CD4-positive, CD25-positive, alpha-beta regulatory T cell (primary cell): Measurements from ENCODE around the gene MPDU1. TPM values are rescaled to one million over a fixed set of nuclear protein-coding genes. Genes with fewer than 3 reads are reported as not detected.
A peak's percentile ranks its signal among the peaks of the same experiment; 100 is the strongest.

Experiments
- ATAC-seq, 2 donors: fragments of 150-1000 bp; cut with Tn5 transposase; one replicate each; pipeline ENCODE4 v1.10.0; 2021; ENCODE audit warnings: low read depth in 2 of 2, moderate number of reproducible peaks in 2 of 2, moderate library complexity in 1 of 2
- DNase-seq, 3 donors: peaks; one replicate each; pipeline versions ENCODE4 v3.0.0 to v3.0.0-alpha.2; 2012 to 2022; ENCODE audit warnings: mixed read lengths in 1 of 3
- H3K27ac ChIP-seq: one replicate; pipeline ENCODE4 v1.7.0; 2013; ENCODE audit warnings: mild to moderate bottlenecking, low read length; ENCODE audit not compliant: insufficient read depth, poor library complexity, severe bottlenecking
- H3K27me3 ChIP-seq: one replicate; pipeline ENCODE4 v1.7.0; 2013; ENCODE audit warnings: low read length; ENCODE audit not compliant: control insufficient read depth, insufficient read depth
- H3K36me3 ChIP-seq: one replicate; pipeline ENCODE4 v1.7.0; 2013; ENCODE audit warnings: mild to moderate bottlenecking, low read length, moderate library complexity; ENCODE audit not compliant: control insufficient read depth, insufficient read depth
- H3K4me1 ChIP-seq: 2 replicates; pipeline ENCODE4 v1.7.0; 2013; ENCODE audit warnings: mild to moderate bottlenecking, low read length; ENCODE audit not compliant: insufficient read depth, control insufficient read depth, poor library complexity, severe bottlenecking
- H3K4me3 ChIP-seq: one replicate; pipeline ENCODE4 v1.7.0; 2013; ENCODE audit warnings: low read depth, mild to moderate bottlenecking, low read length, moderate library complexity
- H3K9me3 ChIP-seq, 2 experiments: 1 replicate in 1 of 2; 2 replicates in 1 of 2; pipeline ENCODE4 v1.7.0; 2013; ENCODE audit warnings: low read length in 2 of 2, mild to moderate bottlenecking in 1 of 2, moderate library complexity in 1 of 2; ENCODE audit not compliant: control insufficient read depth in 2 of 2
- H3K27ac Mint-ChIP-seq, 3 donors: one replicate each; pipeline ENCODE4 v1.8.0; 2020 to 2022; ENCODE audit warnings: mild to moderate bottlenecking in 3 of 3, mixed read lengths in 3 of 3, moderate library complexity in 2 of 3
- H3K27me3 Mint-ChIP-seq: one replicate; pipeline ENCODE4 v1.8.0; 2022; ENCODE audit warnings: mild to moderate bottlenecking, mixed read lengths
- H3K36me3 Mint-ChIP-seq: one replicate; pipeline ENCODE4 v1.8.0; 2020; ENCODE audit warnings: mixed read lengths
- H3K4me1 Mint-ChIP-seq, 4 donors: one replicate each; pipeline ENCODE4 v1.8.0; 2020 to 2022; ENCODE audit warnings: mixed read lengths in 4 of 4, mild to moderate bottlenecking in 1 of 4
- H3K4me3 Mint-ChIP-seq, 4 donors: one replicate each; pipeline ENCODE4 v1.8.0; 2020 to 2022; ENCODE audit warnings: mild to moderate bottlenecking in 4 of 4, mixed read lengths in 4 of 4, moderate library complexity in 3 of 4
- H3K9me3 Mint-ChIP-seq, 7 donors: one replicate each; pipeline ENCODE4 v1.8.0; 2020 to 2022; ENCODE audit warnings: mixed read lengths in 7 of 7, mild to moderate bottlenecking in 3 of 7, moderate library complexity in 2 of 7
- polyA plus RNA-seq, 4 donors: library from polyadenylated mRNA; unstranded; fragments of 300-500 nt; fragmentation: Illumina TruSeq; gene quantifications; one replicate each; pipeline ENCODE4 v1.2.3, GENCODE V29; 2021
- total RNA-seq: library from RNA; stranded (reverse); gene quantifications from one replicate; pipeline ENCODE4 v1.2.3, GENCODE V29; 2022

The MPDU1 gene
- total and polyA plus RNA-seq, 5 donors from 2014 or later = 40.0 to 63.7 (median 47.2) TPM

- ATAC-seq (peak; percentile 82 to 83), DNase-seq (peak; percentile 90 to 93 (median 91))
- H3K9me3 ChIP-seq = no peaks in the 10 kb centered on the region
- peak within 1 kb of the TSS; percentile 86 for H3K4me3 ChIP-seq
- H3K27ac Mint-ChIP-seq = peak within 1 kb of the TSS; percentile 93 to 98 (median 95)
- H3K27me3 Mint-ChIP-seq = peaks cover 7% of the 10 kb centered on the region
- H3K36me3 Mint-ChIP-seq = peaks cover 9% of the 10 kb centered on the region
- H3K36me3 ChIP-seq = peaks cover 15% of the 10 kb centered on the region
- H3K9me3 Mint-ChIP-seq = no peaks in the 10 kb centered on the region
- peaks cover 40% of the 10 kb centered on the region for H3K4me1 ChIP-seq
- H3K4me3 Mint-ChIP-seq = peak within 1 kb of the TSS; percentile 94 to 98 (median 96)
- H3K4me1 Mint-ChIP-seq = peaks cover 16 to 46% (median 17%) of the 10 kb centered on the region in 4 donors
- H3K27ac ChIP-seq = peak within 1 kb of the TSS; percentile 97
- H3K27me3 ChIP-seq = no peaks in the 10 kb centered on the region
Measured at GRCh38 chr17:7561589-7562207, 22.0 kb upstream of the MPDU1 start, which contains the start of gene SENP3. Gene SENP3, plus strand, starts transcription at chr17:7561919. Its CDS starts 1,158 bp downstream, at chr17:7563077.

DNA sequence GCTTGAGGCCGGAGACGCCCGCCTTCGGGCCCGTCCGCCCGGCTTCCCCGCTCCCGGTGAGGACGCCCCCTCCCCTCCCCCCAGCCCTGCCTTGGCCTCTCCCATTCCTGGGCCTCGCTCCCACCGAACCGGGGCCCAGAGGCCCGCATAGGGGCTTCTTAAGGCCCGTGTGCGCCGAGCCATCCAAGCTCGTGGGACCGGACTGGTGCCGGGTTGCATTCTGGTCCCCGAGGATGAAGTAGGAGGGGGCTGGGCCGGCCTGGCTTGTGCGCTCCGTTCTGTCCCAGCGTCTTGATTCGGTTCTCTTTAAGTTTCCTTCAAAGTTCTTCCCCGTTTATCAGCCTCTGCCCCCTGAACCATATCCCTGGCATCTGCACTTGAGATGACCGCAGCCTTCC, 21.4 kb upstream of the MPDU1 start:
- DNase-seq (no peak), ATAC-seq (no peak)
- Histone ChIP-seq H3K36me3 (peaks cover 20% of the 10 kb centered on the region), H3K4me3 (peak overlapping the region; percentile 72), H3K27me3 (no peaks in the 10 kb centered on the region), H3K9me3 (no peaks in the 10 kb centered on the region), H3K4me1 (peaks cover 40% of the 10 kb centered on the region), H3K27ac (peak overlapping the region; percentile 97)
- Mint-ChIP-seq H3K36me3 (peaks cover 13% of the 10 kb centered on the region), H3K9me3 (no peaks in the 10 kb centered on the region), H3K4me1 (peaks cover 16 to 45% (median 18%) of the 10 kb centered on the region in 4 donors), H3K4me3 (peak overlapping the region; percentile 92 to 97 (median 94)), H3K27ac (peak overlapping the region; percentile 77 to 92 (median 84)), H3K27me3 (peaks cover 7% of the 10 kb centered on the region)

- no peaks in the 10 kb centered on the region for H3K9me3 ChIP-seq
- ATAC-seq (no peak), DNase-seq (no peak)
- Mint-ChIP-seq H3K4me1 (peaks cover 16 to 46% (median 19%) of the 10 kb centered on the region in 4 donors), H3K36me3 (peaks cover 13% of the 10 kb centered on the region), H3K27ac (peak overlapping the region in 1 of 3 donors; percentile 92), H3K9me3 (no peaks in the 10 kb centered on the region), H3K4me3 (peak overlapping the region; percentile 90 to 97 (median 94)), H3K27me3 (peaks cover 7% of the 10 kb centered on the region)
- no peak overlapping the region for H3K4me3 ChIP-seq
- H3K27me3 ChIP-seq = no peaks in the 10 kb centered on the region
- H3K27ac ChIP-seq = peak overlapping the region; percentile 97
- peaks cover 25% of the 10 kb centered on the region for H3K36me3 ChIP-seq
- H3K4me1 ChIP-seq = peaks cover 38% of the 10 kb centered on the region
Measured at GRCh38 chr17:7563115-7563869, 20.4 kb upstream of the MPDU1 start.

GRCh38 chr17:7569571-7569970, 14.1 kb upstream of the MPDU1 start:
- H3K4me1 Mint-ChIP-seq = peaks cover 0 to 24% (median 15%) of the 10 kb centered on the region in 4 donors
- H3K4me3 Mint-ChIP-seq = peak overlapping the region in 2 of 4 donors; percentile 36 to 59
- peaks cover 32% of the 10 kb centered on the region for H3K36me3 Mint-ChIP-seq
- Histone ChIP-seq H3K4me1 (peaks cover 14% of the 10 kb centered on the region), H3K4me3 (no peak overlapping the region), H3K36me3 (peaks cover 42% of the 10 kb centered on the region), H3K27ac (no peak overlapping the region), H3K9me3 (no peaks in the 10 kb centered on the region), H3K27me3 (no peaks in the 10 kb centered on the region)
- DNase-seq = no peak
- H3K27ac Mint-ChIP-seq = peak overlapping the region in 1 of 3 donors; percentile 33
- no peak for ATAC-seq
- peaks cover 11% of the 10 kb centered on the region for H3K27me3 Mint-ChIP-seq
- H3K9me3 Mint-ChIP-seq = peaks cover 0 to 1% (median 0%) of the 10 kb centered on the region in 7 donors

- Histone ChIP-seq H3K36me3 (peaks cover 42% of the 10 kb centered on the region), H3K27me3 (no peaks in the 10 kb centered on the region), H3K4me1 (peaks cover 21% of the 10 kb centered on the region), H3K9me3 (no peaks in the 10 kb centered on the region), H3K4me3 (no peak overlapping the region), H3K27ac (no peak overlapping the region)
- H3K27ac Mint-ChIP-seq = peak overlapping the region; percentile 33 to 86 (median 69)
- peaks cover 0 to 32% (median 20%) of the 10 kb centered on the region in 4 donors for H3K4me1 Mint-ChIP-seq
- no peak for DNase-seq
- no peak for ATAC-seq
- H3K9me3 Mint-ChIP-seq = peaks cover 0 to 1% (median 0%) of the 10 kb centered on the region in 7 donors
- H3K36me3 Mint-ChIP-seq = peaks cover 37% of the 10 kb centered on the region
- H3K4me3 Mint-ChIP-seq = peak overlapping the region in 1 of 4 donors; percentile 12
- peaks cover 11% of the 10 kb centered on the region for H3K27me3 Mint-ChIP-seq
Measured at GRCh38 chr17:7570351-7570750, 13.3 kb upstream of the MPDU1 start.

- peaks cover 0 to 1% (median 0%) of the 10 kb centered on the region in 7 donors for H3K9me3 Mint-ChIP-seq
- H3K27me3 ChIP-seq = no peaks in the 10 kb centered on the region
- no peaks in the 10 kb centered on the region for H3K9me3 ChIP-seq
- H3K27me3 Mint-ChIP-seq = peaks cover 11% of the 10 kb centered on the region
- H3K27ac ChIP-seq = peak overlapping the region; percentile 90
- peaks cover 0 to 51% (median 26%) of the 10 kb centered on the region in 4 donors for H3K4me1 Mint-ChIP-seq
- peak overlapping the region; percentile 95 for H3K4me3 ChIP-seq
- peaks cover 24% of the 10 kb centered on the region for H3K4me1 ChIP-seq
- peak overlapping the region; percentile 97 to 100 (median 99) for H3K27ac Mint-ChIP-seq
- H3K36me3 ChIP-seq = peaks cover 50% of the 10 kb centered on the region
- H3K36me3 Mint-ChIP-seq = peaks cover 47% of the 10 kb centered on the region
- ATAC-seq = peak; percentile 87 to 88
- peak overlapping the region; percentile 96 to 99 (median 98) for H3K4me3 Mint-ChIP-seq
- DNase-seq = peak in 1 of 3 donors; percentile 99
Measured at GRCh38 chr17:7572338-7572587, 11.4 kb upstream of the MPDU1 start.

- Mint-ChIP-seq H3K27me3 (peaks cover 11% of the 10 kb centered on the region), H3K4me3 (peak overlapping the region; percentile 96 to 99 (median 98))
Measured at GRCh38 chr17:7572588-7573323, 10.9 kb upstream of the MPDU1 start.

More at GRCh38 chr17:7572588-7573323, 10.9 kb upstream of the MPDU1 start:
- ATAC-seq (no peak), DNase-seq (peak in 2 of 3 donors; percentile 100)
- Histone ChIP-seq H3K27me3 (no peaks in the 10 kb centered on the region), H3K36me3 (peaks cover 50% of the 10 kb centered on the region), H3K27ac (peak overlapping the region; percentile 97), H3K9me3 (no peaks in the 10 kb centered on the region), H3K4me3 (peak overlapping the region; percentile 55), H3K4me1 (peaks cover 24% of the 10 kb centered on the region)
- Mint-ChIP-seq H3K36me3 (peaks cover 52% of the 10 kb centered on the region), H3K9me3 (peaks cover 0 to 1% (median 0%) of the 10 kb centered on the region in 7 donors), H3K4me1 (peaks cover 0 to 53% (median 27%) of the 10 kb centered on the region in 4 donors), H3K27ac (peak overlapping the region; percentile 97 to 100 (median 99))
